C4-2B (cell line): ENCODE measurements around the gene DAG1.

Experiments
- H3K27ac ChIP-seq: fragments of 450-650 bp; 2 replicates; pipeline ENCODE4 v1.5.1; 2017
- ZFX ChIP-seq: fragments of 450-650 bp; IDR thresholded peaks from 2 replicates; pipeline ENCODE4 v1.6.1; 2017
- TF ChIP-seq, protein P1 (sequence below): fragments of 450-650 bp; conservative IDR thresholded peaks from 2 replicates; pipeline ENCODE4 v1.5.1; 2017; ENCODE audit warnings: mild to moderate bottlenecking

DAG1 gene

DNA sequence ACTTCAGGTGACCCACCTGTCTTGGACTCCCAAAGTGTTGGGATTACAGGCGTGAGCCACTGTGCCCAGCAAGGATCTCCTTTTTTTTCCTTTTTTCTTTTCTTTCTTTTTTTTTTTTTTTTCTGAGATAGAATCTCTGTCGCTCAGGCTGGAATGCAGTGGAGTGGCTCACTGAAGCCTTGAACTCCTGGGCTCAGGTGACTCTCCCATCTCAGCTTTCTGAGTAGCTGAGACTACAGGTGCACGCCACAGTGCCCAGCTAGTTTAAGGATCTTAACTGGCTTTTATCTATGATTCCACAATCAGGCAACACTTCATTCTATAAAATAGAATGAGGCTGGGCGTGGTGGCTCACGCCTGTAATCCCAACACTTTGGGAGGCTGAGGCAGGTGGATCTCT lies 24.7 kb upstream of the DAG1 start:
- no peak for TF ChIP-seq ZFX
- TF ChIP-seq, protein P1, sequence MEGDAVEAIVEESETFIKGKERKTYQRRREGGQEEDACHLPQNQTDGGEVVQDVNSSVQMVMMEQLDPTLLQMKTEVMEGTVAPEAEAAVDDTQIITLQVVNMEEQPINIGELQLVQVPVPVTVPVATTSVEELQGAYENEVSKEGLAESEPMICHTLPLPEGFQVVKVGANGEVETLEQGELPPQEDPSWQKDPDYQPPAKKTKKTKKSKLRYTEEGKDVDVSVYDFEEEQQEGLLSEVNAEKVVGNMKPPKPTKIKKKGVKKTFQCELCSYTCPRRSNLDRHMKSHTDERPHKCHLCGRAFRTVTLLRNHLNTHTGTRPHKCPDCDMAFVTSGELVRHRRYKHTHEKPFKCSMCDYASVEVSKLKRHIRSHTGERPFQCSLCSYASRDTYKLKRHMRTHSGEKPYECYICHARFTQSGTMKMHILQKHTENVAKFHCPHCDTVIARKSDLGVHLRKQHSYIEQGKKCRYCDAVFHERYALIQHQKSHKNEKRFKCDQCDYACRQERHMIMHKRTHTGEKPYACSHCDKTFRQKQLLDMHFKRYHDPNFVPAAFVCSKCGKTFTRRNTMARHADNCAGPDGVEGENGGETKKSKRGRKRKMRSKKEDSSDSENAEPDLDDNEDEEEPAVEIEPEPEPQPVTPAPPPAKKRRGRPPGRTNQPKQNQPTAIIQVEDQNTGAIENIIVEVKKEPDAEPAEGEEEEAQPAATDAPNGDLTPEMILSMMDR, result no peak
- H3K27ac ChIP-seq, result no peak overlapping the region

DNA sequence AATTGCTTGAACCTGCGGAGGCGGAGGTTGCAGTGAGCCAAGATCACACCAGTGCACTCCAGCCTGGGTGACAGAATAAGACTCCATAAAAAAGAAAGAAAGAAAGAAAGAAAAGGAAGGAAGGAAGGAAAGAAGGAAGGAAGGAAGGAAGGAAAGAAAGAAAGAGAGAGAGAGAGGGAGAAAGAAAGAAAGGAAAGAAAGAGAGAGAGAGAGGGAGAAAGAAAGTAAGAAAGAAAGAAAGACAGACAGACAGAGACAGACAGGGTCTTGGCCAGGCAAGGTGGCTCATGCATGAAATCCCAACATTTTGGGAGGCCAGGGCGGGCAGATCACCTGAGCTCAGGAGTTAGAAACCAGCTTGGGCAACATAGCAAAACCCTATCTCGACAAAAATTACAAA lies 16.4 kb upstream of the DAG1 start:
- TF ChIP-seq ZFX, result no peak
- TF ChIP-seq, protein P1, result no peak
- no peak overlapping the region for H3K27ac ChIP-seq

DNA sequence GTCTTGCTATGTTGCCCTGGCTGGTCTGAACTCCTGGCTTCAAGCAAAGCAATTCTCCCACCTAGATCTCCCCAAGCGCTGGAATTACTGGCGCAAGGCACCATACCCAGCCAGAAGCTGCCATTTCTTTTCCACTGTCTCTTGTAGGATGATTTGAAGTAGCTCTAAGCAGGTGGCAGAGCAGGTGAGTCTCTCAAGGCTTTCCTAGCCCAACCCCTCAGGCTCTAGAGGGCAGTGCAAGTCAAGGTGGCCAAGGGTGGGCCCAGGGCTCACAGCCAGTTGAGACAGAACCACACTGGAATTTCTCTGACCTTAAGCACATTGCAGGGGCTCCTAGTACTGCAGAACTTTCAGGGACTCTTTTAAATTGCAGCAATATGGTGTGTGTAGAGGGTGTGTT lies 15.6 kb upstream of the DAG1 start:
- H3K27ac ChIP-seq, result no peak overlapping the region
- TF ChIP-seq, protein P1, result no peak
- no peak for TF ChIP-seq ZFX

DNA sequence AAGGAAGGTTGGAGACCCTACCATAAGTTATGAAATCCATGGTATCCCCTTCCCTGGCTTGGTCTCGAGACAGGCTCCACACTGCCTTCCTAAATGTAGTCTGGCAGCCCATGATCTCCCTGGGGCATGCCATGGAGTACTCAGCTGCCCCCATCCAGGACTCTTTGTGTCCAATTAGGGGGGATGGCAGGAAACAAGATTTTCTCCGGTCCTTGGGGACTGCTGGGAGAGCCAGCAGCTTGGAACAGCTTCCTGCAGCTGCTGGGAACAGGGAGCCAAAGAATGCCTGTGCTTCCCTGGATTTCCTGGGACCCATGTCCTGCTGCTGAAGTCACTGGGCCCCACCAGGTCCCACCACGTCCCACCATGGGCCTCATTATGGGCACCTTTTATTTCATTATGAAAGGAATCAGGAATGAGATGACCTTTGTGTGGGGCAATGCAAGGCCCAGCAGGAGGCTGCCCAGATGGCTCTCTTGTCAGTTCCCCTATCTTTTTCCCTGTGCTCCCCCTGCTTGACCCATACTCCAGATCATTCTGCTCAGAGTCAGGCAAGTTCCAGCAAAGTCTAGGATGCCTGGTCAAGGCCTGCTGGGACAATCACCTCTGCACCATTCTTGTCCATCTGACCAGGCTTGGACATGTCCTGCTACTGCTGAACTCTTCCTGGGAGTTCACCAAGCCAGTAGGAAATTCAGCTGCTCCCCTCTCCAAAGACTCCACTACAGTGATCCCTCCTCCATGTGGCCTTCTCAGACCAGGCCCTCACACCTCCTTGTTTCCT lies 15.0 kb upstream of the DAG1 start:
- no peak for TF ChIP-seq ZFX
- TF ChIP-seq, protein P1, result no peak
- no peak overlapping the region for H3K27ac ChIP-seq

DNA sequence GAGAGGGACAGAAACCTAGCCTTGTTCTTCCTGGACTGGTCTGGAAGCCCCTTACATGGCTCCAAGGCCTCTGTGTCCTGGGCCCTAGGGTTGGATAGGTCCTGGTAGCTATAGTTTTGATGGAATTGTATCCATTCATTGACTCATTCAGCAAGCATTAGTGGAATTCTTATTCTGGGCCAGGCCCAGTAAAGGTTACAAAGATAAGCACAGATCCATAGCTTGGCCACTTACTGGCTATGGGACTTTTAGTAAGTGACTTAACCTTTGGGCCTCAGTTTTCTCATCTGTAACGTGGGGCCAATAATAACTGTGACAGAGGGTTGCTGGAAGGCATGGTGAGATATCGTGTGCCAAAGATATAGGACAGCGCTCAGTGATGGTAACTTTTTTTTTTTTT lies 13.6 kb upstream of the DAG1 start:
- no peak overlapping the region for H3K27ac ChIP-seq
- no peak for TF ChIP-seq ZFX
- TF ChIP-seq, protein P1, result no peak

DNA sequence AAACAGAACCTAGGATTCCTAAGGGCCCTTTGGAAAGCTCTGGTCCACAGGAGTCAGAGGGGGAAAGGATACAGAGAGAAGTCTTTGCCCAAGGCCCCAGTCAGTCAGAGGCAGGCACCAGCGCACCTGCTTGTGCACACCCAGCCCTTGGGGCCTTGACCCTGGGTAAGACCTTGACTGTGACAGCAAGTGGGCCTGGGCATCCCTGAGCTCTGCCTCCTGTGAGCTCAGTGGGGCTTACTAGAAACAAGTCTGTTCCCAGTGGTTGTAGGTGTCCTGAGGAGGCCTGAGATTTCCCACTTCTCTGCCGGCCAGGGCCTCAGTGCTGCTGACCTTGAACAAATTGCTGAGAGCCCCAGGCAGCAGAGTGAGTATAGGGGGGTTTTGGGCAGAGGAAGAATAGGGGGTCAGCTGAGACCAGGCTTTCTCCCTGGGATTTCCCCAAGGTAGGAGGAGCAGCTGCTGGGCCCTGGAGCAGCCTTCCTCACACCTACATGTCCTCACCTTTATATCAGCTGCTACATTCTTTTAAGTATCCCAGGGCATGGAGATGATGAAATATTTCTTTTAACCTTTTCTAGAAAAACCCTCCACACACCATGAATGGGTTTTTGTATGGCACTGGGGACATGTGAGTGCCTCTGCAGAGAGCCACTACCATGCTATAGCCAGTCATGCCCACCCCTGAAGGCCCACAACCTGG lies 9.7 kb upstream of the DAG1 start:
- no peak overlapping the region for H3K27ac ChIP-seq
- TF ChIP-seq, protein P1, result no peak
- no peak for TF ChIP-seq ZFX

DNA sequence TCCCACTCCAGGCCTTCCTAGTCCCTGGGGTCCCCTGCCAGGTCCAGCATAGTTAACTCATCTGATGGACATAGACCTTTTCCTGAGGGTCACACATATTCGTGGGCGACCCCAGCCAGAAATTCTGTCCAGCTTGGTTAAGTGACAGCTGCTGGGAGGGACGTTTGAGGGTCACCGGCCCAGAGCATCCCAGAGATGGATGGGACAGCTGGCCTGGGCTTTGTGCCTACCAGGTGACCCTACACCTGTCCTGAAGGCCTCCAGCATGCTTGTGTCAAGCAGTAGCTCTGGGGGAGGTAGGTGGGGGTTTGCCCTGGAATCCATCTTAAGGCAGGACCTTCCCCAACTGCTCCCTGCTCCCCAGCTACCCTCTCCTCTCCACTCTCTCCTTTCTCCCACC lies 9.1 kb upstream of the DAG1 start:
- TF ChIP-seq ZFX, result no peak
- TF ChIP-seq, protein P1, result no peak
- H3K27ac ChIP-seq, result no peak overlapping the region
